Heart right ventricle (tissue), 16 donors: ENCODE results near the gene SCARB1. TPM values are rescaled to one million over a fixed set of nuclear protein-coding genes. Genes with fewer than 3 reads are reported as not detected.

ENCODE experiments used
- ATAC-seq, 8 donors: fragments of 200-7000 bp; cut with Tn5 transposase; one replicate each; pipeline ENCODE4 v1.9.1; 2020; ENCODE audit warnings: mild to moderate bottlenecking in 8 of 8, moderate library complexity in 8 of 8, moderate number of reproducible peaks in 1 of 8
- DNase-seq, 2 donors: peaks; one replicate each; pipeline ENCODE4 v3.0.0-alpha.2; 2020
- H3K27ac ChIP-seq, 10 donors: fragments of 200-600 bp; sonication (generic) in 2 of 10; one replicate each; pipeline versions ENCODE4 v1.5.0 to v1.8.0; 2020 to 2022; ENCODE audit warnings: mild to moderate bottlenecking in 3 of 10
- H3K27me3 ChIP-seq, 7 donors: fragments of 200-600 bp; one replicate each; pipeline ENCODE4 v1.8.0; 2021 to 2022; ENCODE audit warnings: mild to moderate bottlenecking in 2 of 7
- H3K36me3 ChIP-seq, 9 donors: fragments of 200-600 bp; sonication (generic) in 1 of 9; one replicate each; pipeline versions ENCODE4 v1.5.0 to v1.8.0; 2020 to 2022; ENCODE audit warnings: mild to moderate bottlenecking in 2 of 9
- H3K4me1 ChIP-seq, 9 donors: fragments of 200-600 bp; sonication (generic) in 1 of 9; one replicate each; pipeline versions ENCODE4 v1.5.0 to v1.8.0; 2020 to 2022; ENCODE audit warnings: mild to moderate bottlenecking in 4 of 9
- H3K4me3 ChIP-seq, 10 donors: fragments of 200-600 bp; sonication (generic) in 2 of 10; one replicate each; pipeline versions ENCODE4 v1.5.0 to v1.8.0; 2020 to 2022; ENCODE audit warnings: mild to moderate bottlenecking in 7 of 10, moderate library complexity in 2 of 10
- H3K9me3 ChIP-seq, 11 donors: fragments of 200-600 bp in 10 of 11; sonication (generic) in 2 of 11; one replicate each; pipeline versions ENCODE4 v1.5.0 to v1.8.0; 2013 to 2022; ENCODE audit warnings: mild to moderate bottlenecking in 2 of 11, control low read depth in 1 of 11, moderate library complexity in 1 of 11
- WGBS, 2 donors: extraction: QIAGEN DNeasy Blood & Tissue Kit; methylation state at CpG; one replicate each; pipeline ENCODE4 v1.1.7; 2013; ENCODE audit warnings: inconsistent platforms in 1 of 2; 5-methylcytosine and 5-hydroxymethylcytosine counted together
- intact Hi-C, 10 donors: fragments of 100-400 bp; cut with DNase I; formaldehyde crosslinking; loops; one replicate each; pipeline versions ENCODE4 v1.11.1 to v1.14.2; 2022
- polyA plus RNA-seq, 2 donors: library from polyadenylated mRNA; stranded (reverse); fragments of 200-250 nt; gene quantifications; one replicate each; pipeline ENCODE4 v1.2.3, GENCODE V29; 2013
- total RNA-seq, 10 donors: library from RNA; stranded (reverse); fragmentation: NEBNext Ultra II Directional in 3 of 10; extraction: Animal tissue kit (Norgen Biotek cat#: 25700) in 3 of 10; gene quantifications; one replicate each; pipeline versions ENCODE4 v1.2.1 to v1.2.4, GENCODE V29; 2021 to 2023
- TF ChIP-seq, protein P1 (sequence below), 9 donors: fragments of 200-600 bp; sonication (generic) in 2 of 9; IDR thresholded peaks; one replicate each; pipeline versions ENCODE4 v1.5.0 to v1.8.0; 2021 to 2022; ENCODE audit warnings: antibody characterized with exemption in 9 of 9, mild to moderate bottlenecking in 5 of 9, moderate library complexity in 1 of 9
- donor health status: Arrhythmogenic right ventricular cardiomyopathy.
- donor health status: ischemic (EF 13 %, LVEDD 7.1; RV severe dilation, severe dysfunction).
- donor health status: healthy with polysubstance abuse.
- donor health status: DM: no; HTN: yes; CAD: no.
- donor health status: DM: no; HTN: no; CAD: no.
- donor health status: ischemic (EF 25% LVEDD 6.9; RV normal size, moderate dysfunction).
- donor health status: ischemic (EF 25% LVEDD 5.7; RV mildly dilated, moderate dysfunction).
- donor health status: healthy.
- donor health status: DM: yes; HTN: yes; CAD: no.
- donor health status: Ischemic cardiomyopathy.
- donor health status: ischemic (EF 35%, LVEDD 5.7; RV mildly dilated, moderate dysfunction).
- donor health status: nonischemic (EF 11% LVEDD 7.7; RV severe dilation, severe dysfunction).
- donor health status: DM: yes; HTN: yes; CAD: no.
- donor health status: PGD.
- donor health status: ischemic (EF 29% LVEDD 5.4; RV normal size, mild dysfunction).
- donor health status: nonischemic (EF 23%, LVEDD 6.1; RV moderate dilation, normal function).

Gene SCARB1
- total and polyA plus RNA-seq, 12 donors, result 7.7 to 19.9 (median 11.5) TPM

DNA sequence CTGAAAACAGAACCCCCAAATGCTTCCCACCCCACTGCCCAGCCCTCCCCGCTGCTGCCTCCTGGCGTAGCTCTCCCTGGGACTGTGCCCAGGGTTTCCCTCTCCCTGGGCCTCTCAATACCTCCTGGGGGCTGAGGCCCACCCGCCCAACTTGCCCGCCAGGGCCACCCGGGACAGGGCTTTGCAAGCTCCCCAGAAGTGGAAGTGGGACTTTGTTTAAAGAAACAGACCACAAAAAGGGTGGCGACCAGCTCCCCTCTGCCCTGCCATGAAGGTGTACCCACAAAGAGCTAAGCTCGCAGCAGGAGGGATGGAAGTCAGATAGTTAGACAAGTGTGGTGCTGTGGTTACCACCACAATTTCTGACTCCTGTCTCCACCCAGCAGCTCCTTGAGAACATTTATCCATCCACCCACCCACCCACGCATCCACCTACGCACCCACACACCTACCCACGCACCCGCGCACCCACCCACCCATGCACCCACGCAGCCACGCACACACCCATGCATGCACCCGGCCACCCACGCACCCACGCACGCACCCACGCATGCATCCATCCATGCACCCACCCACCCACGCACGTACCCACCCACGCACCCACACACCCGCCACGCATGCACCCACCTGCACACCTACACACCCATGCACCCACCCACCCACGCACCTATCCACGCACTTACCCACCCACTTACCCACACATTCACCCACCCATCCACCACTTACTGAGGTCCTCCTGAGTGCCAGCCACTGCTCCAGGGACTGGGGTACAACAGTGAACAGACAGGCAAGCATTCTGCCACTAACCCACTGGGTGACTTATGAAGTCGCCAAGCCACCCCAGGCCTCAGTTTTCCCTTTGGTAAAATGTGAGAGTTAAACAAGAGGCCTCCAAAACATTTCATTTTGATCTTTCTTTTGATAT is 127.3 kb downstream of the SCARB1 start:
- intact Hi-C loops, result no loop called here
- TF ChIP-seq, protein P1, sequence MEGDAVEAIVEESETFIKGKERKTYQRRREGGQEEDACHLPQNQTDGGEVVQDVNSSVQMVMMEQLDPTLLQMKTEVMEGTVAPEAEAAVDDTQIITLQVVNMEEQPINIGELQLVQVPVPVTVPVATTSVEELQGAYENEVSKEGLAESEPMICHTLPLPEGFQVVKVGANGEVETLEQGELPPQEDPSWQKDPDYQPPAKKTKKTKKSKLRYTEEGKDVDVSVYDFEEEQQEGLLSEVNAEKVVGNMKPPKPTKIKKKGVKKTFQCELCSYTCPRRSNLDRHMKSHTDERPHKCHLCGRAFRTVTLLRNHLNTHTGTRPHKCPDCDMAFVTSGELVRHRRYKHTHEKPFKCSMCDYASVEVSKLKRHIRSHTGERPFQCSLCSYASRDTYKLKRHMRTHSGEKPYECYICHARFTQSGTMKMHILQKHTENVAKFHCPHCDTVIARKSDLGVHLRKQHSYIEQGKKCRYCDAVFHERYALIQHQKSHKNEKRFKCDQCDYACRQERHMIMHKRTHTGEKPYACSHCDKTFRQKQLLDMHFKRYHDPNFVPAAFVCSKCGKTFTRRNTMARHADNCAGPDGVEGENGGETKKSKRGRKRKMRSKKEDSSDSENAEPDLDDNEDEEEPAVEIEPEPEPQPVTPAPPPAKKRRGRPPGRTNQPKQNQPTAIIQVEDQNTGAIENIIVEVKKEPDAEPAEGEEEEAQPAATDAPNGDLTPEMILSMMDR (IDR thresholded peaks at IDR 0.05), result no peak
- Histone ChIP-seq H3K9me3 (peaks cover 0 to 12% (median 0%) of the 10 kb centered on the region in 11 donors), H3K4me3 (peak overlapping the region in 2 of 10 donors; percentile 22 to 33), H3K27me3 (no peaks in the 10 kb centered on the region), H3K4me1 (peaks cover 4 to 65% (median 22%) of the 10 kb centered on the region in 9 donors), H3K27ac (peak overlapping the region in 7 of 10 donors; percentile 15 to 87 (median 31)), H3K36me3 (no peaks in the 10 kb centered on the region)
- no peak for DNase-seq
- WGBS, 2 donors, result 83 to 88% methylated on average over 24 to 27 of the region's 27 CpGs
- peak in 3 of 8 donors; percentile 15 to 21 (median 20) for ATAC-seq

DNA sequence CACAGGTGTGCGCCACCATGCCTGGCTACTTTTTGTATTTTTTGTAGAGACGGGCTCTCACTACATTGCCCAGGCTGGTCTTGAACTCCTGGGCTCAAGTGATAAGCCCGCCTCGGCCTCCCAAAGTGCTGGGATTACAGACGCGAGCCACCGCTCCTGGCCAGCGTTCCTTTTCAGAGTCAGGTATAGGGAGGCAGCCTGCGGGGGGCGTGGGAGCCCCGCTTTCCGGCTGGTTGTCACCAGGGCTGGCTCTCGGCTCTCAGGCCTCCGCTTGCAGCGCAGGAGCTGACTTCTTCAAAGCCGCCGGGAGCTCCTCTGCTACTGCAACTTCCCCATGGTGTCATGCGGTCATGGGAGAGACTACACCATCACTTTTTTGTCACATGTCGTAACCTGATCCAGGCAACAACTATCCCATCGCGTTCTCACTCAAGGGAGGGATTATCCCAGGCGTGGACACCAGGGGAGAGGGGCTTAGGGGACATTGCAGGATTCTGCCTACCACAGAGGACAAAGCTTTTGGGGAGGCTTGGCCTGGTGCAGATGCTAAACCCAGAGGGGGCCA is 129.4 kb downstream of the SCARB1 start:
- Histone ChIP-seq H3K27ac (peak overlapping the region in 7 of 10 donors; percentile 14 to 87 (median 48)), H3K4me3 (no peak overlapping the region), H3K36me3 (no peaks in the 10 kb centered on the region), H3K4me1 (peaks cover 0 to 60% (median 23%) of the 10 kb centered on the region in 9 donors), H3K27me3 (no peaks in the 10 kb centered on the region), H3K9me3 (peaks cover 0 to 6% (median 0%) of the 10 kb centered on the region in 11 donors)
- ATAC-seq (peak in 7 of 8 donors; percentile 9 to 46 (median 35)), DNase-seq (no peak)
- 87 to 90% methylated on average over 22 of the region's 22 CpGs for WGBS, 2 donors
- TF ChIP-seq, protein P1 (IDR thresholded peaks at IDR 0.05), result no peak
- intact Hi-C loops, result loop anchor here in 1 of 10 donors (5.0 kb wide), 1 partner anchor 47 kb away; no protein-coding TSS in a partner anchor

DNA sequence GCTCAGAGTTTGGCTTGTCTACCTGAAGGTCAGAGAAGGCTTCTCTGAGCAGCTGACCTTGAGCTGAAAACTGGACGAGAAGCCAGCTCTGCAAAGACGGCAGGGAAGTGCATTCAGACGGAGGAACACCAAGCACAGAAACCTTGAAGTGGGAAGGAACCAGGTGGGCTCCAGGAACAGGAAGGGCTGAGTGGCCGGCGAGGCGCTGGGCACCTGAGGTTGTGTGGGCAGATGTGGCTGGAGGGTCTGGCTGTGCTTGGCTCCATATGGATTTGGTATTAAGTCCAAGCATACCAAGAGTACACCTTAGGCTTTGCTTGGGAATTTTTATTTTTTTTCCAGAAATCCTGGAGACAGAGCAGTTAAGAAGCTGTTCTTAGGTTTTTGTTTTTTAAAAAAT is 130.6 kb downstream of the SCARB1 start:
- intact Hi-C loops, result loop anchor here in 1 of 10 donors (5.0 kb wide), 1 partner anchor 46 kb away; no protein-coding TSS in a partner anchor
- H3K27ac ChIP-seq, result peak overlapping the region in 5 of 10 donors; percentile 1 to 60 (median 21)
- WGBS, 2 donors, result 59 to 60% methylated on average over 6 of the region's 6 CpGs
- TF ChIP-seq, protein P1 (IDR thresholded peaks at IDR 0.05), result no peak
- DNase-seq (no peak), ATAC-seq (no peak)
- peaks cover 0 to 6% (median 0%) of the 10 kb centered on the region in 11 donors for H3K9me3 ChIP-seq
- H3K36me3 ChIP-seq, result no peaks in the 10 kb centered on the region
- no peaks in the 10 kb centered on the region for H3K27me3 ChIP-seq
- peaks cover 0 to 61% (median 23%) of the 10 kb centered on the region in 9 donors for H3K4me1 ChIP-seq
- H3K4me3 ChIP-seq, result no peak overlapping the region
